Ectodermal cell (in vitro differentiated cells): ENCODE results near the gene KLF3.
"Not testable (repeated sequence)": the region's sequence is repeated elsewhere in the genome, so short reads cannot be mapped to it uniquely, and the experiment has no call there.

Source experiments
- H3K27ac ChIP-seq: 2 replicates; pipeline ENCODE4 v1.7.0; 2013; ENCODE audit warnings: mild to moderate bottlenecking, low read depth, low read length; ENCODE audit not compliant: insufficient read depth, poor library complexity, severe bottlenecking
- H3K27me3 ChIP-seq: 2 replicates; pipeline ENCODE4 v1.7.0; 2013; ENCODE audit warnings: mild to moderate bottlenecking, low read length; ENCODE audit not compliant: insufficient read depth, control insufficient read depth, poor library complexity, severe bottlenecking
- H3K36me3 ChIP-seq: one replicate; pipeline ENCODE4 v1.7.0; 2013; ENCODE audit warnings: low read length; ENCODE audit not compliant: control insufficient read depth, insufficient read depth
- H3K4me1 ChIP-seq: one replicate; pipeline ENCODE4 v1.7.0; 2013; ENCODE audit warnings: low read length; ENCODE audit not compliant: control insufficient read depth, insufficient read depth
- H3K4me3 ChIP-seq: 2 replicates; pipeline ENCODE4 v1.7.0; 2013; ENCODE audit warnings: low read depth, low read length, control low read depth; ENCODE audit not compliant: insufficient read depth
- H3K9me3 ChIP-seq: 2 replicates; pipeline ENCODE4 v1.7.0; 2013; ENCODE audit warnings: mild to moderate bottlenecking, low read length, moderate library complexity; ENCODE audit not compliant: control insufficient read depth
- WGBS, 2 experiments: methylation state at CpG; one replicate each; pipeline ENCODE4 v1.1.7; 2013; ENCODE audit warnings: missing lambda C conversion rate in 2 of 2; 5-methylcytosine and 5-hydroxymethylcytosine counted together

Gene KLF3

GRCh38 chr4:38623260-38623659 is 40.7 kb upstream of the KLF3 start:
- Histone ChIP-seq H3K36me3 (no peaks in the 10 kb centered on the region), H3K4me1 (no peaks in the 10 kb centered on the region), H3K27me3 (no peaks in the 10 kb centered on the region), H3K9me3 (no peaks in the 10 kb centered on the region), H3K27ac (no peak overlapping the region), H3K4me3 (no peak overlapping the region)
- 87 to 96% methylated on average over 2 of the region's 2 CpGs for WGBS, 2 experiments

- no peaks in the 10 kb centered on the region for H3K36me3 ChIP-seq
- H3K9me3 ChIP-seq: no peaks in the 10 kb centered on the region
- no peak overlapping the region for H3K27ac ChIP-seq
- H3K4me3 ChIP-seq: no peak overlapping the region
- no peaks in the 10 kb centered on the region for H3K27me3 ChIP-seq
- 95 to 98% methylated on average over 3 of the region's 3 CpGs for WGBS, 2 experiments
- H3K4me1 ChIP-seq: no peaks in the 10 kb centered on the region
Observed at GRCh38 chr4:38624311-38624710, 39.7 kb upstream of the KLF3 start.

GRCh38 chr4:38625508-38625907 is 38.5 kb upstream of the KLF3 start:
- Histone ChIP-seq H3K4me3 (no peak overlapping the region), H3K36me3 (no peaks in the 10 kb centered on the region), H3K4me1 (no peaks in the 10 kb centered on the region), H3K9me3 (no peaks in the 10 kb centered on the region), H3K27ac (no peak overlapping the region), H3K27me3 (no peaks in the 10 kb centered on the region)
- 85 to 89% methylated on average over 3 of the region's 3 CpGs for whole genome bisulfite sequencing, 2 experiments

- not testable (repeated sequence) for H3K4me1 ChIP-seq, H3K27me3 ChIP-seq, H3K27ac ChIP-seq, H3K36me3 ChIP-seq, H3K9me3 ChIP-seq, H3K4me3 ChIP-seq
- WGBS, 2 experiments: 93 to 94% methylated on average over 32 of the region's 32 CpGs
Observed at GRCh38 chr4:38626901-38627444, 37.0 kb upstream of the KLF3 start.

GRCh38 chr4:38630519-38630918 is 33.5 kb upstream of the KLF3 start:
- no peak overlapping the region for H3K4me3 ChIP-seq
- H3K27ac ChIP-seq: no peak overlapping the region
- H3K9me3 ChIP-seq: no peaks in the 10 kb centered on the region
- H3K36me3 ChIP-seq: no peaks in the 10 kb centered on the region
- H3K4me1 ChIP-seq: no peaks in the 10 kb centered on the region
- H3K27me3 ChIP-seq: no peaks in the 10 kb centered on the region

- Histone ChIP-seq H3K36me3 (no peaks in the 10 kb centered on the region), H3K27ac (no peak overlapping the region), H3K27me3 (no peaks in the 10 kb centered on the region), H3K4me3 (no peak overlapping the region), H3K9me3 (no peaks in the 10 kb centered on the region), H3K4me1 (no peaks in the 10 kb centered on the region)
- WGBS, 2 experiments: 90 to 95% methylated on average over 3 of the region's 3 CpGs
Observed at GRCh38 chr4:38634047-38634759, 29.8 kb upstream of the KLF3 start.

GRCh38 chr4:38639242-38639641 is 24.8 kb upstream of the KLF3 start:
- no peak overlapping the region for H3K27ac ChIP-seq
- no peaks in the 10 kb centered on the region for H3K27me3 ChIP-seq
- no peaks in the 10 kb centered on the region for H3K4me1 ChIP-seq
- H3K9me3 ChIP-seq: no peaks in the 10 kb centered on the region
- 95% methylated on average over 3 of the region's 3 CpGs for WGBS, 2 experiments
- no peaks in the 10 kb centered on the region for H3K36me3 ChIP-seq
- H3K4me3 ChIP-seq: no peak overlapping the region

GRCh38 chr4:38641811-38642210 is 22.2 kb upstream of the KLF3 start:
- WGBS, 2 experiments: 89 to 91% methylated on average over 1 of the region's 1 CpG

GRCh38 chr4:38644201-38644600 is 19.8 kb upstream of the KLF3 start:
- no peak overlapping the region for H3K27ac ChIP-seq
- no peaks in the 10 kb centered on the region for H3K36me3 ChIP-seq
- WGBS, 2 experiments: 92 to 98% methylated on average over 3 of the region's 3 CpGs
- no peaks in the 10 kb centered on the region for H3K9me3 ChIP-seq
- H3K27me3 ChIP-seq: no peaks in the 10 kb centered on the region
- H3K4me3 ChIP-seq: no peak overlapping the region
- no peaks in the 10 kb centered on the region for H3K4me1 ChIP-seq

More at GRCh38 chr4:38641811-38642210, 22.2 kb upstream of the KLF3 start:
- Histone ChIP-seq H3K27me3 (no peaks in the 10 kb centered on the region), H3K4me1 (no peaks in the 10 kb centered on the region), H3K27ac (no peak overlapping the region), H3K4me3 (no peak overlapping the region), H3K9me3 (no peaks in the 10 kb centered on the region), H3K36me3 (no peaks in the 10 kb centered on the region)

- Histone ChIP-seq H3K27me3 (no peaks in the 10 kb centered on the region), H3K9me3 (no peaks in the 10 kb centered on the region), H3K4me1 (no peaks in the 10 kb centered on the region), H3K4me3 (no peak overlapping the region), H3K27ac (no peak overlapping the region), H3K36me3 (no peaks in the 10 kb centered on the region)
- 93 to 100% methylated on average over 2 of the region's 2 CpGs for WGBS, 2 experiments
Observed at GRCh38 chr4:38647101-38647819, 16.7 kb upstream of the KLF3 start.
